ENCODE measurements around the gene SLC15A1.

Gene SLC15A1

GRCh38 chr13:98792321-98792720 lies 39.8 kb upstream of the SLC15A1 start:
- DNase-seq (ENCODE audit: extremely low read depth, insufficient read length): no peak
- Histone ChIP-seq H3K4me3 (replicated peaks; ENCODE audit: low read depth, low read length) (no peak overlapping the region), H3K36me3 (ENCODE audit: control insufficient read depth, insufficient read depth, low read length) (no peaks in the 10 kb centered on the region), H3K27me3 (replicated peaks; ENCODE audit: control insufficient read depth, insufficient read depth, low read length) (no peaks in the 10 kb centered on the region)
- TF ChIP-seq CTCF (IDR thresholded peaks at IDR 0.05; ENCODE audit: insufficient read depth, low read length, poor library complexity, severe bottlenecking): no peak

DNA sequence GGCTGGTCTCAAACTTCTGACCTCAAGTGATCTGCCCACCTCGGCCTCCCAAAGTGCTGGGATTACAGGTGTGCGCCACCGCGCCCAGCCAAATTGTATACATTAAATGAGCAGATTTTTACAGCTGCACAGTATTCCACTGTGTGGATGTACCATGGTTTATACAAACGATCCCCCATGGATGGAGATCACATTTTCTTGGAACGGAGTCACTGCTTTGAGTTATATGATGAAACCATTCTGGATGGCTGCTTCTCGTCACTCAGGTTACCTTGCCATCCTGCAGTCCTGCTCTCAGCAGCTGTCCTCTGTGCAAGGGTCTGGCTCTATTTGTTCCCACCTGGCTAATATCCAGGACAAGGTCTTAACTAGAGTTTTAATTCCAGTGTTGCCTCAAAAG lies 39.1 kb upstream of the SLC15A1 start:
- no peak for DNase-seq (ENCODE audit: extremely low read depth, insufficient read length)
- no peak for TF ChIP-seq CTCF (IDR thresholded peaks at IDR 0.05; ENCODE audit: insufficient read depth, low read length, poor library complexity, severe bottlenecking)
- Histone ChIP-seq H3K27me3 (replicated peaks; ENCODE audit: control insufficient read depth, insufficient read depth, low read length) (no peaks in the 10 kb centered on the region), H3K36me3 (ENCODE audit: control insufficient read depth, insufficient read depth, low read length) (no peaks in the 10 kb centered on the region), H3K4me3 (replicated peaks; ENCODE audit: low read depth, low read length) (no peak overlapping the region)

DNA sequence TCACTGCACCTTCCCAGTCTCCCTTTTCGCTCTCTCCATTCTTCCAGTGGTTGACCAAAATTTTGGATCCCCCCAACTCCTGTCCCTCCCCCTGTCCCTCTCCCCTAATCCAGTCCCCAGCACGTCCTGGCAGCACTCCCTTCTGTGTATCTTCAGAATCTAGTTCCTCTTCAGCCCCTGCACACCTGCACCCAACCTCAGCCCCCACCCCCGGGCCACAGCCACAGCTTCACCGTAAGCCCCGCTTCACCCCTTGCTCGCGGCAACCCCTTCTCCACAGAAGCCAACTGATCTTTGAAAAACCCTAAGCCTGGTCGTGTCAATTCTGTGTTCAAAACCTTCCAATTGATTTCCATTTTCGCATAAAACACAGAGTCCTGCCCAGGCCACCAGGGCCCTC lies 35.5 kb upstream of the SLC15A1 start:
- DNase-seq (ENCODE audit: extremely low read depth, insufficient read length): no peak
- Histone ChIP-seq H3K27me3 (replicated peaks; ENCODE audit: control insufficient read depth, insufficient read depth, low read length) (no peaks in the 10 kb centered on the region; the same call in 1 of the 2 replicates), H3K4me3 (replicated peaks; ENCODE audit: low read depth, low read length) (no peak overlapping the region), H3K36me3 (ENCODE audit: control insufficient read depth, insufficient read depth, low read length) (no peaks in the 10 kb centered on the region)
- TF ChIP-seq CTCF (IDR thresholded peaks at IDR 0.05; ENCODE audit: insufficient read depth, low read length, poor library complexity, severe bottlenecking): no peak

DNA sequence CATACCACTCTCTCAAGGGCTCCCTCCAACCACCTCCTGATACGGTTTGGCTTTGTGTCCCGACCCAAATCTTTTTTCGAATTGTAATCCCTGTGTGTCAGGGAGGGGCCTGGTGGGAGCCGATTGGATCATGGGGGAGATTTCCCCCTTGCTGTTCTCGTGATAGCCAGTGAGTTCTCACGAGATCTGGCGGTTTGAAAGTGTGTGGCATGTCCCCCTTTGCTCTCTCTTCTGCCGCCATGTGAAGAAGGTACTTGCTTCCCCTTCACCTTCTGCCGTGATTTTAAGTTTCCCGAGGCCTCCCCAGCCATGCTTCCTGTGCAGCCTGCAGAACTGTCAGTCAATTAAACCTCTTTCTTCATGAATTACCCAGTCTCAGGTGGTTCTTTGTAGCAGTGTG lies 34.7 kb upstream of the SLC15A1 start:
- Histone ChIP-seq H3K4me3 (replicated peaks; ENCODE audit: low read depth, low read length) (no peak overlapping the region), H3K36me3 (ENCODE audit: control insufficient read depth, insufficient read depth, low read length) (no peaks in the 10 kb centered on the region), H3K27me3 (replicated peaks; ENCODE audit: control insufficient read depth, insufficient read depth, low read length) (no peaks in the 10 kb centered on the region; the same call in 1 of the 2 replicates)
- DNase-seq (ENCODE audit: extremely low read depth, insufficient read length): no peak
- TF ChIP-seq CTCF (IDR thresholded peaks at IDR 0.05; ENCODE audit: insufficient read depth, low read length, poor library complexity, severe bottlenecking): no peak

DNA sequence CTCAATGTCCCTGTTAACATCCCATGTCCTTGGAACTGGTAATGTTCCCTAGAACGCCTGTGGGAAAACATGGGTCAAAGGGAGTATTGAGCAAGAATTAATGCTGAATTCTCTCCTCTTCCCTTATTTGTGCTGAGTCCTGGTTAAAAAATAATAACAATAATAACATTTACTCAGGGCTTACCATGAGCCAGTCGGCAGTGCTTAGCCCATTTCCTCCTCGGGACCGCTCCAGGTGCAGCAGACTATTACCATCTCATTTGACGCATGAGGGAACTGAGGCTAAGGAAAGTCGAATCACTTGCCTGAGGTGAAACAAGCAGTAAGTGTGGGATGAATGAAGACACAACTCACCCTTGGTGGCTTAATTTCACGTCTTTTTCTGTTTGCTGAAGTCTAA lies 33.6 kb upstream of the SLC15A1 start:
- Histone ChIP-seq H3K27me3 (replicated peaks; ENCODE audit: control insufficient read depth, insufficient read depth, low read length) (no peaks in the 10 kb centered on the region; the same call in none of the 2 replicates), H3K36me3 (ENCODE audit: control insufficient read depth, insufficient read depth, low read length) (no peaks in the 10 kb centered on the region), H3K4me3 (replicated peaks; ENCODE audit: low read depth, low read length) (no peak overlapping the region)
- no peak for DNase-seq (ENCODE audit: extremely low read depth, insufficient read length)
- TF ChIP-seq CTCF (IDR thresholded peaks at IDR 0.05; ENCODE audit: insufficient read depth, low read length, poor library complexity, severe bottlenecking): no peak

GRCh38 chr13:98785405-98785804 lies 32.9 kb upstream of the SLC15A1 start:
- DNase-seq (ENCODE audit: extremely low read depth, insufficient read length): no peak

More at GRCh38 chr13:98785405-98785804, 32.9 kb upstream of the SLC15A1 start:
- Histone ChIP-seq H3K27me3 (replicated peaks; ENCODE audit: control insufficient read depth, insufficient read depth, low read length) (no peaks in the 10 kb centered on the region; the same call in none of the 2 replicates), H3K4me3 (replicated peaks; ENCODE audit: low read depth, low read length) (no peak overlapping the region), H3K36me3 (ENCODE audit: control insufficient read depth, insufficient read depth, low read length) (no peaks in the 10 kb centered on the region)
- no peak for TF ChIP-seq CTCF (IDR thresholded peaks at IDR 0.05; ENCODE audit: insufficient read depth, low read length, poor library complexity, severe bottlenecking)

Data from GM06990 (cell line).